ENCODE results near the gene ASPN.

ASPN gene

DNA sequence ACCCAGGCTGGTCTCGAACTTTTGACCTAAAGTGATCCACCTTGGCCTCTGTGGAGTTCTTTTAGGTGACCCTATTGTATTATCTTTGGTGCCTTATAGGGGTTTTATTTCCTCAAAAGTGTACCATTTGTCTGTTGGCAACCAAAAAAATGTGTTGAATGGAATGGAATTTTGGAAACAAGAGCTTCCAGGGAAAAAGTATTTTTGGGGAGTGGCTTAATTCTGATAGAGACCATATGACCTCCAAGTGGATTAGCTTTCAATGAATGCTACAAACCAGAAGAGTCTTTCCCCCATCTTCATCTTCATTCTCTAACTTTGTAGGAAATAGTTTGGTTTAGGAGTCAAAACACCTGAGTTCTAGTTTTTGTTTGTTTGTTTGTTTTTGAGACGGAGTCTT is 74.5 kb downstream of the ASPN start:
- DNase-seq = no peak

DNA sequence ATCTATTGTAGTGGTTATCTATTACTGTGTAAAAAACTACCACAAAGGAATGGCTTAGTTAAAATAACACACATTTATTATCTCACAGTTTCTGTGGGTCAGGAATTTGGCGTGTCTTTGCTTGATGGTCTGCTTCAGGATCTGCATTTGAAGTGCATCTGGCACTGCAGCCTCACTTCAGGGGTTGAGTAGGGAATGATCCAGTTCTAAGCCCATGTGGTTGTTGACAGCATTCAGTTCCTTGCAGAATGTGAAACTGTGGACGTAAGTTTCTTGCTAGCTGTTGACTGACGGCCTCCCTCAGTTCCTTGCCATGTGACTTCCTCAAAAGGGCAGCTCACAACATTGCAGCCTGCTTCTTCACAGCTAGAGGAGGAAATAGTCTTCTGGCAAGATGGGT is 75.8 kb downstream of the ASPN start:
- DNase-seq = no peak

Measured in T-helper 9 cell (primary cell).